ENCODE measurements around the gene PRRX2.

Gene PRRX2

GRCh38 chr9:129677456-129677855 is 12.0 kb downstream of the PRRX2 start:
- peaks cover 25% of the 10 kb centered on the region for H3K27me3 ChIP-seq (replicated peaks)
- H3K36me3 ChIP-seq (replicated peaks) = no peaks in the 10 kb centered on the region
- in situ Hi-C loops (cut with HindIII; ENCODE audit: low pct_ligation_motif_present, low sequenced_read_pairs) = no loop called here
- H3K27ac ChIP-seq = no peak overlapping the region
- no peak overlapping the region for H3K4me3 ChIP-seq (ENCODE audit: low read depth, low read length)
- DNase-seq = no peak
- TF ChIP-seq, protein P1, sequence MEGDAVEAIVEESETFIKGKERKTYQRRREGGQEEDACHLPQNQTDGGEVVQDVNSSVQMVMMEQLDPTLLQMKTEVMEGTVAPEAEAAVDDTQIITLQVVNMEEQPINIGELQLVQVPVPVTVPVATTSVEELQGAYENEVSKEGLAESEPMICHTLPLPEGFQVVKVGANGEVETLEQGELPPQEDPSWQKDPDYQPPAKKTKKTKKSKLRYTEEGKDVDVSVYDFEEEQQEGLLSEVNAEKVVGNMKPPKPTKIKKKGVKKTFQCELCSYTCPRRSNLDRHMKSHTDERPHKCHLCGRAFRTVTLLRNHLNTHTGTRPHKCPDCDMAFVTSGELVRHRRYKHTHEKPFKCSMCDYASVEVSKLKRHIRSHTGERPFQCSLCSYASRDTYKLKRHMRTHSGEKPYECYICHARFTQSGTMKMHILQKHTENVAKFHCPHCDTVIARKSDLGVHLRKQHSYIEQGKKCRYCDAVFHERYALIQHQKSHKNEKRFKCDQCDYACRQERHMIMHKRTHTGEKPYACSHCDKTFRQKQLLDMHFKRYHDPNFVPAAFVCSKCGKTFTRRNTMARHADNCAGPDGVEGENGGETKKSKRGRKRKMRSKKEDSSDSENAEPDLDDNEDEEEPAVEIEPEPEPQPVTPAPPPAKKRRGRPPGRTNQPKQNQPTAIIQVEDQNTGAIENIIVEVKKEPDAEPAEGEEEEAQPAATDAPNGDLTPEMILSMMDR (IDR thresholded peaks at IDR 0.05; ENCODE audit: low read depth, low read length, missing control alignments) = no peak

DNA sequence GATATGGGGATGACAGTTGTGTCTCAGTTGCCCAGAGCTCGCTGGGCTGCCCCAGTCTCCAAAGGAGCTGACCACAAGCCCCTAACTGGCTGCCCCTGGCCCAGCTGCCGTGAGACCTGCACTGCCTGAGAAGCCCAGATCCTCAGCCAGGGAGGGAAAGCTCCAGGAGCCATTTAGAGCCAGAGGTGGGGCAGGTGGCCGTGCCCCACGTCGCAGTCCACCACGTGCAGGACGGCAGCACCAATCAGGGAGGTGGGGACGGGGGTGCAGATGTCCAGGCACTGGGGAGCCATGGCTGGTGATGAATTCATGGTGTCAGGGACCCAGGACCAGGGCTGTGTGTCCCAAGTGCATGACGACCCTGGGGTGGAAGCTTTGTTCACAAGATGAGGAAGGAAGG is 13.4 kb downstream of the PRRX2 start:
- no peak overlapping the region for H3K27ac ChIP-seq
- no peak overlapping the region for H3K4me3 ChIP-seq (ENCODE audit: low read depth, low read length)
- H3K36me3 ChIP-seq (replicated peaks) = no peaks in the 10 kb centered on the region
- DNase-seq = no peak
- TF ChIP-seq, protein P1 (IDR thresholded peaks at IDR 0.05; ENCODE audit: low read depth, low read length, missing control alignments) = no peak
- H3K27me3 ChIP-seq (replicated peaks) = peaks cover 25% of the 10 kb centered on the region
- in situ Hi-C loops (cut with HindIII; ENCODE audit: low pct_ligation_motif_present, low sequenced_read_pairs) = no loop called here

GRCh38 chr9:129679537-129679936 is 14.1 kb downstream of the PRRX2 start:
- H3K4me3 ChIP-seq (ENCODE audit: low read depth, low read length) = no peak overlapping the region
- no peak for DNase-seq
- no peak overlapping the region for H3K27ac ChIP-seq
- H3K27me3 ChIP-seq (replicated peaks) = peaks cover 25% of the 10 kb centered on the region
- in situ Hi-C loops (cut with HindIII; ENCODE audit: low pct_ligation_motif_present, low sequenced_read_pairs) = no loop called here
- no peaks in the 10 kb centered on the region for H3K36me3 ChIP-seq (replicated peaks)
- TF ChIP-seq, protein P1 (IDR thresholded peaks at IDR 0.05; ENCODE audit: low read depth, low read length, missing control alignments) = no peak

- Histone ChIP-seq H3K27ac (no peak overlapping the region), H3K27me3 (replicated peaks) (peaks cover 6% of the 10 kb centered on the region), H3K4me3 (ENCODE audit: low read depth, low read length) (no peak overlapping the region), H3K36me3 (replicated peaks) (no peaks in the 10 kb centered on the region)
- no peak for DNase-seq
- in situ Hi-C loops (cut with HindIII; ENCODE audit: low pct_ligation_motif_present, low sequenced_read_pairs) = no loop called here
- TF ChIP-seq, protein P1 (IDR thresholded peaks at IDR 0.05; ENCODE audit: low read depth, low read length, missing control alignments) = no peak
These were observed 16.5 kb downstream of the PRRX2 start for GRCh38 chr9:129681924-129682323.

- H3K36me3 ChIP-seq (replicated peaks) = no peaks in the 10 kb centered on the region
- peaks cover 2% of the 10 kb centered on the region for H3K27me3 ChIP-seq (replicated peaks)
- H3K4me3 ChIP-seq (ENCODE audit: low read depth, low read length) = no peak overlapping the region
These were observed 16.9 kb downstream of the PRRX2 start for GRCh38 chr9:129682381-129682780.

More at GRCh38 chr9:129682381-129682780, 16.9 kb downstream of the PRRX2 start:
- no peak for DNase-seq
- no peak overlapping the region for H3K27ac ChIP-seq
- TF ChIP-seq, protein P1 (IDR thresholded peaks at IDR 0.05; ENCODE audit: low read depth, low read length, missing control alignments) = no peak
- in situ Hi-C loops (cut with HindIII; ENCODE audit: low pct_ligation_motif_present, low sequenced_read_pairs) = no loop called here

Data from brain microvascular endothelial cell (primary cell).